Hematopoietic multipotent progenitor cell treated with erythropoietin and hydrocortisone succinate and interleukin-3 and kit ligand, for 15 days (in vitro differentiated cells): ENCODE results near the gene RMDN2.
"Not testable (repeated sequence)": the region's sequence is repeated elsewhere in the genome, so short reads cannot be mapped to it uniquely, and the experiment has no call there.

Experiments used
- DNase-seq: peaks from one replicate; pipeline ENCODE4 v3.0.0-alpha.2; 2015; ENCODE audit warnings: low spot score

Gene RMDN2

GRCh38 chr2:37897511-37897910, 27.6 kb upstream of the RMDN2 start:
- DNase-seq = no peak

GRCh38 chr2:37898448-37898847, 26.6 kb upstream of the RMDN2 start:
- DNase-seq = no peak

- DNase-seq = no peak
Observed at GRCh38 chr2:37902991-37903390, 22.1 kb upstream of the RMDN2 start.

- DNase-seq = no peak
Observed at GRCh38 chr2:37904425-37904824, 20.7 kb upstream of the RMDN2 start.

- DNase-seq = no peak
Observed at GRCh38 chr2:37904993-37905392, 20.1 kb upstream of the RMDN2 start.

- no peak for DNase-seq
Observed at GRCh38 chr2:37906131-37906530, 19.0 kb upstream of the RMDN2 start.

- no peak for DNase-seq
Observed at GRCh38 chr2:37907501-37908225, 17.4 kb upstream of the RMDN2 start.

- no peak for DNase-seq
Observed at GRCh38 chr2:37911296-37911873, 13.7 kb upstream of the RMDN2 start.

- DNase-seq = no peak
Observed at GRCh38 chr2:37912056-37912455, 13.0 kb upstream of the RMDN2 start.

- no peak for DNase-seq
Observed at GRCh38 chr2:37912616-37913015, 12.5 kb upstream of the RMDN2 start.

- no peak for DNase-seq
Observed at GRCh38 chr2:37914340-37914739, 10.7 kb upstream of the RMDN2 start.

- no peak for DNase-seq
Observed at GRCh38 chr2:37915773-37916172, 9.3 kb upstream of the RMDN2 start.

GRCh38 chr2:37916512-37917082, 8.5 kb upstream of the RMDN2 start:
- no peak for DNase-seq

GRCh38 chr2:37917281-37918228, 7.5 kb upstream of the RMDN2 start:
- no peak for DNase-seq

GRCh38 chr2:37918742-37919186, 6.3 kb upstream of the RMDN2 start:
- no peak for DNase-seq

- peak; percentile 56 for DNase-seq
Observed at GRCh38 chr2:37919631-37920032, 5.5 kb upstream of the RMDN2 start.

- DNase-seq = no peak
Observed at GRCh38 chr2:37920570-37920969, 4.5 kb upstream of the RMDN2 start.

GRCh38 chr2:37921781-37922180, 3.3 kb upstream of the RMDN2 start:
- DNase-seq = no peak

- DNase-seq = no peak
Observed at GRCh38 chr2:37923308-37924055, 1.6 kb upstream of the RMDN2 start.

- no peak for DNase-seq
Observed at GRCh38 chr2:37926635-37927034, 1.5 kb downstream of the RMDN2 start.

- DNase-seq = no peak
Observed at GRCh38 chr2:37928377-37928776, 3.3 kb downstream of the RMDN2 start.

- not testable (repeated sequence) for DNase-seq
Observed at GRCh38 chr2:37930392-37930791, 5.3 kb downstream of the RMDN2 start.
